NCI-H510A treated with DMSO at 0.1 percent for 48 hours (cell line): ENCODE measurements around the gene MIXL1.
"Not testable (repeated sequence)": the region's sequence is repeated elsewhere in the genome, so short reads cannot be mapped to it uniquely, and the experiment has no call there.

Experiments used
- DNase-seq: peaks from one replicate; lab custom pipeline; 2025; lab: John Stamatoyannopoulos, UW

Gene MIXL1

DNA sequence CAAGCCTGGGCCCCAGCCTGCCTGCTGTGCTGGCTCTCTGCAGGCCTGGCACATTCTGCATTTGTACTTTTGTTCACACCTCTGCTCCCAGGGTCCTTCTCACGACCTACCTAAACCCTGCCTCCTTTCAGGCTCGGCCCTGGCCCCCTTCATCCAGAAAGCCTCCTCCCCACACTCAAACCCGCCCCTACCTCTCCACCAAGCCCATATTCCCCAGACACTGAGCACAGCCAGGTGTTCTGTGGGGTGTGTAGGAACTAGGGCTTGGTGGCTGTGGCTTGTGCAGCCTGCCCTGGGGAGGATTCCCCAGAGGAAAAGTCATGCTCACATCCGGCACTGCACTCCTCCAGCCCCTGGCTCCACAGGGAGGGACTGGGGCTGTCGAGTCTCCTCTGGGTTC is 8.2 kb upstream of the MIXL1 start:
- no peak for DNase-seq

DNA sequence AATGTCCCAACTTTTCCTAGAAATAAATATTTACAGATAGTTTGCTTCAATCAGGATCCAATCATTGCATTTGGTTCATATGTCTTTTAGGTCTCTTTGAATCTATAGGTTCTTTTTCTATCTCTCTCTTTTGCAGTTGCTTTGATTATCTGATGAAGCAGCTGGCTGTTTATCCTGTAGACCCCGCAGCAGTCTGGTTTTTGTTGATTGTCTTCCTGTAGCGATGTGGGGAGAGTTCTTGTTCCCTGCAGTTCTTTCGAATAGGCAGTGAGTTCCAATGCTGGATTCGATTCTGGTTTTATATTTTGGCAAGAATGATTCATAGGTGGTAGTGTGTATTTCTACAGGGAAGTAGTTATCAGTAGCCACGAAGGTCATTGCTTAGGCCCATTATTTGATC is 7.4 kb upstream of the MIXL1 start:
- DNase-seq = no peak

DNA sequence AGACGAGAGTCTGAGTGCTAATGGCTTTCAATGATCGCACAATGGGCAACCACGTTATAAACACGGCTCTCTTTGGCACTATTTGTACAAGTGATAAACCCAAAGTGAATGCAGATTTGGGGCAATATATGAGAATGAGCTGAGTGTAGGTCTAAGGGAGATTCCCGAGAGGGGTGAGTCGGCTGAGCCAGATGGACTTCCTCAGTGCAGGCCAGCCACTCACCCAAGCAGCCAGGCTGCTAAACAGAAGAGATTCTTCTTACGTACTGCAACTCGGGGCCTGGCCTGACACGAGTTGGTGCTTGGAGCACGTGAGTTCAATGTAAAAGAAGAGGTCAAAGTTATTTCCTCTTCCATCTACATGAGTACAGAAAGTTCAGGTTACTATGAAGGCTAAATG is 6.2 kb upstream of the MIXL1 start:
- no peak for DNase-seq

- DNase-seq = no peak
Measured at GRCh38 chr1:226220473-226221189, 2.8 kb upstream of the MIXL1 start.

- no peak for DNase-seq
Measured at GRCh38 chr1:226222686-226223085, 778 bp upstream of the MIXL1 start.

- DNase-seq = peak; percentile 22
Measured at GRCh38 chr1:226223786-226224244, 351 bp downstream of the MIXL1 start.

- DNase-seq = no peak
Measured at GRCh38 chr1:226226601-226227000, 3.1 kb downstream of the MIXL1 start.

DNA sequence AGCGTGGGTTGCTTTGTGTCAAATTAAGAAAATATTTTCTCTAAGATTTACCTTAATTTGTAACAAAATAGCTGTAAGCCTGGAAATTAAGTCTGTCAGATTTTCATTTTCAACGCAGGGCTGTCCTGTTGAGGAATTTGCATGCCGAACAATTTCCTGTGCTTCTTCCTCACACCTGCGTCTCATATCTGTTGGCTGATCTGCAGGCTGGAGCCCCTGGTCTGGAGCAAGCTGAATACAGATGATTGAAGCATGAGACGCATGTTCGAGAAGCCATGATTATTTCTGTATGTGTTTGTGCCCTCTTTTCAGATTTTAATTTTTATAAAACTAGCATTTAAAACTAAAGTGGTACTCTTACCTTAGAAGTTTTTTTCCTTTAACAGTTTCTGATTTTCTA is 9.8 kb downstream of the MIXL1 start:
- no peak for DNase-seq

GRCh38 chr1:226233806-226234205 is 10.3 kb downstream of the MIXL1 start:
- DNase-seq = no peak

DNA sequence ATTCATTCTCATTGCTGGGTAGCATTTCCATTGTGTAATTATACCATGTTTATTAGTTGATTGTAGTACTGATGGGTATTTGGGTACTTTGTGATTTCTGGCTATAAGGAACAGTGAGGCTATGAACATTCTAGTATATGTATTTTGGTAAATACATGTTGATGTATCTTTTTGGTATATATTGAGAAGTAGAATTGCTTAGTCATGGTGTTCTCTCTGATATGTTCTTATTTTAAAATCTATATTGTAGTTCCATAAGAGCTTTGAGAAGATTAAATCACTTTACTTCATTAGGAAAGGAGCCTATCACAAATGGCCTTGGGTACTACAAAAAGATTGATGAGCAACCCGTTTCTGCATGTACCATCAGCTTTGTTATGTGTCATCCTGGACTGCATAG is 13.4 kb downstream of the MIXL1 start:
- no peak for DNase-seq

GRCh38 chr1:226239421-226239820 is 16.0 kb downstream of the MIXL1 start:
- DNase-seq = no peak

GRCh38 chr1:226248091-226248490 is 24.6 kb downstream of the MIXL1 start:
- DNase-seq = no peak

DNA sequence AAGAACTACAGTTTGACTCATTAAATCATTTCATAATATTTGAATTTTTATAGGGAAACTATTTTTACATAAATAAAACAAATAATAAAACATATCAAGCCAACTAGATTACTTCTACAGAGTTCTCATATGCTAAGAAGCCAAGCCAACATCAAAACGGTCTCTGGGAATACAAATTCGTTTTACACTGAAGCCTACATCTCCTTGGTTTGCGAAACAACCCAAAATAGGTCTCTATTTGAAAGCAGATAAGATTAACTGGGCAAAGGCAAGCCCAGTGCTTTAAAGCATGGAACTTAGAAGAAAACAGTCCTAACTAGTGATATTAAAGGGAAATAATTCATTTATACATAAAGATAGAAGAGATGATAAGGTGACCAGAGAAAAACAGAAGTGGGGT is 25.3 kb downstream of the MIXL1 start:
- DNase-seq = no peak

DNA sequence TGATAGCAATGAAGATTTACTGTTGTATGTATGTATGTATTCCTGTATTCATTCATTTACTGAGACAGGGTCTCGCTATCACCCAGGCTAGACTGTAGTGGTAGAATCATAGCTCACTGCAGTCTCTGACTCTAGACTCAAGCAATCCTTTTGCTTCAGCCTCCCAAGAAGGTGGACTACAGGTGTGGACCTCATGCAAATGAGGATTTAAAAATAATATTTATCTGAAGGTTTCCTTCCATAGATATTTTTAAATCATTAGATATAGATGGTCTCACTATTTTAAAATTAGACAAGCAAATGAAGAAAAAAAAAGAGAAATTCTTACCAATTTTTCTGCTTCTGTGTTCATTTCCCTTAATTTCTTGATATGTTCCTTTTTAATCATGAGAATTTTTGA is 27.0 kb downstream of the MIXL1 start:
- DNase-seq = no peak

DNA sequence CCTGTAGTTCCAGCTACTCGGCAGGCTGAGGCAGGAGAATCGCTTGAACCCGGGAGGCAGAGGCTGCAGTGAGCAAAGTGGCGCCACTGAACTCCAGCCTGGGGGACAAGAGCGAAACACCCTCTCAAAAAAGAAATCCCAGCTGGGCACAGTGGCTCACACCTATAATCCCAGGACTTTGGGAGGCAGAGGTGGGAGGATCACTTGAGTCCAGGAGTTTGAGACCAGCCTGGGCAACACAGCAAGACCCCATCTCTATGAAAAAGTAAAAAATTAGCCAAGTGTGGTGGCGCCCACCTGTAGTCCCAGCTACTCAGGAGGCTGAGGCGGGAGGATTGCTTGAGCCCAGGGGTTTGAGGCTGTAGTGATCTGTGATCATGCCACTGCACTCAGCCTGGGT is 29.4 kb downstream of the MIXL1 start:
- DNase-seq = not testable (repeated sequence)

- DNase-seq = no peak
Measured at GRCh38 chr1:226253933-226254332, 30.5 kb downstream of the MIXL1 start.

GRCh38 chr1:226255380-226255779 is 31.9 kb downstream of the MIXL1 start:
- no peak for DNase-seq

DNA sequence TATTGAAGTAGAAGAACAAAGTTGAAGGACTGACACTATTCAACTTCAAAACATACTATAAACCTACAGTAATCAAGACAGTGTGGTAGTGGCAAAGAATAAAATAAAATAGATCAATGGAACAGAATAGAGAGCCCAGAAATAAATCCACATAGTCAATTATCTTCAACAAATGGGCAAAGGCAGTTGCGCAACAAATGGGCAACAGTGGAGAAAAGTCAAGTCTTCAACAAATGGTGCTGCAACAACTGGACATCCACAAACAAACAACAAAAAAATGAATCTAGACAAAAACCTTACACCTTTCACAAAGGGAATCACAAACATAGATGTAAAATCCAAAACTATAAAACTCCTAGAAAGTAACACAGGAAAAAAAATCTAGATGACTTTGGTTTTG is 38.4 kb downstream of the MIXL1 start:
- DNase-seq = no peak

- DNase-seq = no peak
Measured at GRCh38 chr1:226268421-226269124, 45.1 kb downstream of the MIXL1 start.

DNA sequence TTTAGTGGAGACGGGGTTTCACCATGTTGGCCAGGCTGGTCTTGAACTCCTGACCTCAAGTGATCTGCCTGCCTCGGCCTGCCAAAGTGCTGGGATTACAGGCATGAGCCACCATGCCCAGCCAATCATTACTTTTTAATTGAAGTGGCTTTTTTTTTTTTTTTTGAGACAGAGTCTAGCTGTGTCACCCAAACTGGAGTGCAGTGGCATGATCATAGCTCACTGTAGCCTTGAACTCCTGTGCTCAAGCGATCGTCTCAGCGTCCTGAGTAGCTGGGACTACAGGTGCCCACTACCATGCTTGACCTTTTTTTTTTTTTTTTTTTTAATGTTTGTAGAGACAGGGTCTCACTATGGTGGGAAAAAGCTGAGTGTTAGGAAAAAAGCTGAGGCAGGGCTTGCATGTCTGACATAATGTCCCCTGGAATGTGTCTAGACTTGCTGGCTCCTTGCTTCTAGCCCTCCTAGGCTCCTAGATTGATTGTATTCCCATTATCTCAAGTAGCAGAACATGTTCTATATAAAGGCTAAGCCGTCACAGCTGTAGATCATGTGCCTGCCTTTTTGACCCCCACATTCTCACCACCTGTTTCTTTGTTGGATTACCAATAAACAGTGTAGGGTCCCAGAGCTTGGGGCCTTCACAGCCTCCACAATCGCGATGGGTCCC is 48.9 kb downstream of the MIXL1 start:
- not testable (repeated sequence) for DNase-seq

- DNase-seq = no peak
Measured at GRCh38 chr1:226274138-226274537, 50.7 kb downstream of the MIXL1 start.

- no peak for DNase-seq
Measured at GRCh38 chr1:226276077-226276682, 52.7 kb downstream of the MIXL1 start.
